A673 (cell line): ENCODE results near the gene GABARAPL2.

Experiments used
- EZH2 ChIP-seq: fragments of 200-600 bp; sonication (generic); IDR thresholded peaks from 2 replicates; pipeline ENCODE4 v1.6.1; 2017; ENCODE audit warnings: borderline replicate concordance, low read depth, mild to moderate bottlenecking, mixed read lengths, antibody characterized with exemption, low read length; ENCODE audit not compliant: poor library complexity, severe bottlenecking
- TF ChIP-seq, protein P1 (sequence below): fragments of 300-800, 200-600 bp; sonication (generic); conservative IDR thresholded peaks from 2 replicates; pipeline ENCODE4 v1.5.1; 2017; ENCODE audit warnings: low read depth, mild to moderate bottlenecking, antibody characterized with exemption, low read length, moderate library complexity, mixed read lengths

DNA sequence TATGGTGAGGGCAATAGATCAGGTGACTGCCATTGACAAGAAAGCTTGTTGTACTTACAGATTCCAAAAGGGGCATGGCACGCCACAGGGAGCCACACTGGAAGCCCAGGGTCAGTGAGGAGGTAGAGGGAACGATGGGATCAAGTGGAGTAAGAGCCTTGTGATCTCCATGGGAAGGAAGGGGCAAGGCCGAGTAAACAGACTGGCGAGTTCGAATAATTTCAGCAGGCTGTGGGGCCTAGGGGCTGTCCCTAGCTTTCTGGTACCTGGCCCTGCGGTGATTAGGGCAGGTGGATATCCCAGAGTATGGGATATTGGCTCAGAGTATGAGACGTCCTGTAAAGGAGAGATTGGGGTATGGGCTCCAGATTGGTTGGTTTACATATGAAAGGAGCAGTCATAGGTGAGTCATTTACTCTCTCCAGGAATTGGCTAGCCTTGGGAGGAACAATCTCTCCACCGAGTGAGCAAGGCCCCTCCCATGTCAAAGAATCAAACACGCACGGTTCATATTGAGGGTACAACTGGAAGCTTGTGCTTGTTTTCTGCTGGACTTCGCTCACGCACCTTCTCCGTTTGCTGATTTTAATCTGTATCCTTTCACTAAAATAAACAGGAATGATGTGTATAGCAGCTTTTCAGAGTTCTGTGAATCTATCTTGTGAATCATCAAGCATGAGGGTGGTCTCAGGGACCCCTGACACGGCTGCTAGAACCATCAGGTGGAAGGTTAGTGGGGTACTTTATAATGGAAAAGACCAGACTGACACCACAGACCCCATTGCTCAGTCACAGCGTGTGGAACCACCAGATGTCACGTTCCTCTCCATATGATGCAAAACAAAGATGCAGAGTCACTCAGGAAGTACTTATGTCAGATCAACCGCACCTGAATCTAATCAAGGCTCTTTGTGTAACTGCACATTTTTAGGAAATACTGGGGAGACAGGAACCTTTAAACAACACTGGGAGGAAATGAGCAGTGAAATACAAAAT is 27.9 kb downstream of the GABARAPL2 start:
- TF ChIP-seq, protein P1, sequence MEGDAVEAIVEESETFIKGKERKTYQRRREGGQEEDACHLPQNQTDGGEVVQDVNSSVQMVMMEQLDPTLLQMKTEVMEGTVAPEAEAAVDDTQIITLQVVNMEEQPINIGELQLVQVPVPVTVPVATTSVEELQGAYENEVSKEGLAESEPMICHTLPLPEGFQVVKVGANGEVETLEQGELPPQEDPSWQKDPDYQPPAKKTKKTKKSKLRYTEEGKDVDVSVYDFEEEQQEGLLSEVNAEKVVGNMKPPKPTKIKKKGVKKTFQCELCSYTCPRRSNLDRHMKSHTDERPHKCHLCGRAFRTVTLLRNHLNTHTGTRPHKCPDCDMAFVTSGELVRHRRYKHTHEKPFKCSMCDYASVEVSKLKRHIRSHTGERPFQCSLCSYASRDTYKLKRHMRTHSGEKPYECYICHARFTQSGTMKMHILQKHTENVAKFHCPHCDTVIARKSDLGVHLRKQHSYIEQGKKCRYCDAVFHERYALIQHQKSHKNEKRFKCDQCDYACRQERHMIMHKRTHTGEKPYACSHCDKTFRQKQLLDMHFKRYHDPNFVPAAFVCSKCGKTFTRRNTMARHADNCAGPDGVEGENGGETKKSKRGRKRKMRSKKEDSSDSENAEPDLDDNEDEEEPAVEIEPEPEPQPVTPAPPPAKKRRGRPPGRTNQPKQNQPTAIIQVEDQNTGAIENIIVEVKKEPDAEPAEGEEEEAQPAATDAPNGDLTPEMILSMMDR: no peak
- TF ChIP-seq EZH2: no peak
